GM23248 (cell line): ENCODE data around the gene OR5L2. TPM values are rescaled to one million over a fixed set of nuclear protein-coding genes. Genes with fewer than 3 reads are reported as not detected.

ENCODE experiments used
- DNase-seq: peaks from one replicate; pipeline ENCODE4 v3.0.0-alpha.2; 2015
- H2AFZ ChIP-seq: fragments of 200-600 bp; sonication (generic); 2 replicates; pipeline ENCODE4 v1.6.1; 2016; ENCODE audit warnings: antibody characterized with exemption
- H3F3A ChIP-seq: fragments of 200-600 bp; sonication (generic); 2 replicates; pipeline ENCODE4 v1.6.1; 2016; ENCODE audit warnings: mild to moderate bottlenecking, antibody characterized with exemption, mixed run types; ENCODE audit not compliant: insufficient read depth
- H3K27ac ChIP-seq: fragments of 200-600 bp; sonication (generic); 2 replicates; pipeline ENCODE4 v1.5.1; 2016; ENCODE audit warnings: mild to moderate bottlenecking
- H3K27me3 ChIP-seq: fragments of 200-600 bp; sonication (generic); replicated peaks from 2 replicates; pipeline ENCODE4 v1.6.1; 2016; ENCODE audit warnings: mild to moderate bottlenecking; ENCODE audit not compliant: insufficient read depth
- H3K36me3 ChIP-seq: fragments of 200-600 bp; sonication (generic); 2 replicates; pipeline ENCODE4 v1.6.1; 2016; ENCODE audit warnings: low read depth, mild to moderate bottlenecking
- H3K4me1 ChIP-seq: fragments of 200-600 bp; sonication (generic); 2 replicates; pipeline ENCODE4 v1.6.1; 2016; ENCODE audit warnings: mild to moderate bottlenecking; ENCODE audit not compliant: insufficient read depth
- H3K4me2 ChIP-seq: fragments of 200-600 bp; sonication (generic); one replicate; pipeline ENCODE4 v1.6.1; 2016; ENCODE audit warnings: mild to moderate bottlenecking; ENCODE audit not compliant: unreplicated experiment
- H3K4me3 ChIP-seq: fragments of 200-600 bp; sonication (generic); 2 replicates; pipeline ENCODE4 v1.5.1; 2016; ENCODE audit warnings: mild to moderate bottlenecking
- H3K79me2 ChIP-seq: fragments of 200-600 bp; sonication (generic); 2 replicates; pipeline ENCODE4 v1.6.1; 2016; ENCODE audit warnings: mild to moderate bottlenecking; ENCODE audit not compliant: insufficient read depth
- H3K9ac ChIP-seq: fragments of 200-600 bp; sonication (generic); 2 replicates; pipeline ENCODE4 v1.6.1; 2016; ENCODE audit warnings: mild to moderate bottlenecking
- H3K9me2 ChIP-seq: fragments of 200-600 bp; sonication (generic); 2 replicates; pipeline ENCODE4 v1.6.1; 2016; ENCODE audit warnings: mixed run types, mild to moderate bottlenecking, moderate library complexity; ENCODE audit not compliant: insufficient read depth
- H3K9me3 ChIP-seq: fragments of 200-600 bp; sonication (generic); one replicate; pipeline ENCODE4 v1.6.1; 2017; ENCODE audit warnings: low read depth
- H4K20me1 ChIP-seq: fragments of 200-600 bp; sonication (generic); 2 replicates; pipeline ENCODE4 v1.6.0; 2016; ENCODE audit not compliant: insufficient read depth
- EZH2 ChIP-seq: fragments of 200-600 bp; sonication (generic); IDR thresholded peaks from 2 replicates; pipeline ENCODE4 v1.6.1; 2018; ENCODE audit warnings: antibody characterized with exemption, mild to moderate bottlenecking; ENCODE audit not compliant: insufficient read depth, poor library complexity, severe bottlenecking
- EZH2phosphoT487 ChIP-seq: fragments of 200-600 bp; sonication (generic); IDR thresholded peaks from 2 replicates; pipeline ENCODE4 v1.6.1; 2018; ENCODE audit warnings: antibody characterized with exemption, moderate library complexity, mild to moderate bottlenecking, low read depth; ENCODE audit not compliant: insufficient read depth
- WGBS, 2 experiments: methylation state at CpG; one replicate each; pipeline ENCODE4 v1.1.6; 2015 to 2017; ENCODE audit warnings: low lambda C conversion rate in 2 of 2, low coverage in 1 of 2; ENCODE audit errors: missing lambda C conversion rate in 2 of 2; 5-methylcytosine and 5-hydroxymethylcytosine counted together
- in situ Hi-C: fragments of 300-500 bp; cut with MboI; formaldehyde crosslinking; loops from 2 replicates; pipeline ENCODE4 v1.15.0; 2020
- polyA plus RNA-seq: library from polyadenylated mRNA; unstranded; fragments of >200 nt; fragmentation: Nextera tagmentation; extraction: Ambion mirVana; gene quantifications from 2 replicates; pipeline ENCODE4 v1.2.1, GENCODE V29; 2016
- total RNA-seq: library from RNA; depleted of rRNA; stranded (reverse); fragments of >200 nt; shearing (Covaris generic); gene quantifications from 2 replicates; pipeline ENCODE4 v1.2.3, GENCODE V29; 2014

Gene OR5L2
- total and polyA plus RNA-seq, 2 experiments from 2014 or later: not detected

DNA sequence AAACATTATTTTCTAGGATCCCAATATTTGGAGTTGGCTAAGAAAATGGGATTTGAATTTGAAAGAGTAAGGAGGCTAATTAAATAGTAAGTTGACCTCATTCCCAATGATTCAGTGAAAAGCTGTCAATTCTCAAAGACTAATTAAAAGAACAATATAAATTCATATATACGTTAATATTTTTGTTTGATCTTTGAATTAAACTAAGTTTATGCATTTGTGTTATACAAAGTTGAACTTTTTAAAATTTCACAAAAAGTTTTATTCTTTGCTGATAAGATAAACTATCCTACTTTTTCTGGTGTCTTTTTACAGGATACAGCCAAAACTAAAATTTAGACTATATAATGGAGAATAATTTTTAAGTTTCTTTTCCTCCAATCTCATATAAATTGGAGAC lies 16.0 kb upstream of the OR5L2 start, which contains the start of gene OR5L1:
Gene OR5L1, plus strand, starts transcription at position 301 of the 400 bp plus-strand sequence. CDS start 100 bp downstream, outside the sequence.
- WGBS, 2 experiments: 33 to 44% methylated on average over 1 of the region's 1 CpG
- Histone ChIP-seq H4K20me1 (no peaks in the 10 kb centered on the region), H3K9me3 (no peaks in the 10 kb centered on the region), H2AFZ (no peak within 1 kb of the TSS), H3K36me3 (no peaks in the 10 kb centered on the region), H3K27ac (no peak within 1 kb of the TSS), H3K9me2 (no peaks in the 10 kb centered on the region), H3K9ac (no peak within 1 kb of the TSS), H3K4me2 (no peak within 1 kb of the TSS), H3K4me3 (no peak within 1 kb of the TSS), H3K27me3 (no peaks in the 10 kb centered on the region), H3K79me2 (no peaks in the 10 kb centered on the region), H3F3A (no peaks in the 10 kb centered on the region), H3K4me1 (no peaks in the 10 kb centered on the region)
- no peak for DNase-seq
- TF ChIP-seq EZH2 (no peak), EZH2phosphoT487 (no peak)
- in situ Hi-C loops: loop anchor here (25.0 kb wide), 1 partner anchor 1226 kb away; no protein-coding TSS in a partner anchor

- WGBS, 2 experiments: 30 to 31% methylated on average over 5 of the region's 5 CpGs
- Histone ChIP-seq H2AFZ (no peak within 1 kb of the TSS), H3K9me2 (no peaks in the 10 kb centered on the region), H3K27ac (no peak within 1 kb of the TSS), H3K79me2 (no peaks in the 10 kb centered on the region), H3K4me2 (no peak within 1 kb of the TSS), H3K27me3 (no peaks in the 10 kb centered on the region), H3F3A (no peaks in the 10 kb centered on the region), H3K4me1 (no peaks in the 10 kb centered on the region), H3K36me3 (no peaks in the 10 kb centered on the region), H4K20me1 (no peaks in the 10 kb centered on the region), H3K9ac (no peak within 1 kb of the TSS), H3K4me3 (no peak within 1 kb of the TSS), H3K9me3 (no peaks in the 10 kb centered on the region)
- in situ Hi-C loops: loop anchor here (25.0 kb wide), 1 partner anchor 1218 kb away; no protein-coding TSS in a partner anchor
- TF ChIP-seq EZH2 (no peak), EZH2phosphoT487 (no peak)
- no peak for DNase-seq
Observed at GRCh38 chr11:55819330-55819729, 7.7 kb upstream of the OR5L2 start, which contains the start of gene OR5D18. Gene OR5D18, plus strand, starts transcription at chr11:55819630. Its CDS starts 0 bp downstream, at chr11:55819630.

GRCh38 chr11:55838452-55838851 lies 11.4 kb downstream of the OR5L2 start, which contains the start of gene OR5D16:
Gene OR5D16, plus strand, starts transcription at chr11:55838752. Its CDS starts 0 bp downstream, at chr11:55838752.
- DNase-seq: no peak
- TF ChIP-seq EZH2: no peak
- TF ChIP-seq EZH2phosphoT487: no peak
- H3K36me3 ChIP-seq: no peaks in the 10 kb centered on the region
- no peaks in the 10 kb centered on the region for H3F3A ChIP-seq
- 0 to 1% methylated on average over 3 of the region's 3 CpGs for WGBS, 2 experiments
- H3K79me2 ChIP-seq: no peaks in the 10 kb centered on the region
- no peak within 1 kb of the TSS for H2AFZ ChIP-seq
- H3K4me1 ChIP-seq: no peaks in the 10 kb centered on the region
- no peak within 1 kb of the TSS for H3K4me3 ChIP-seq
- H3K27ac ChIP-seq: no peak within 1 kb of the TSS
- 0 out of 2 replicates have a peak, but pooled peaks cover 3% of the 10 kb centered on the region for H3K9me2 ChIP-seq
- H3K4me2 ChIP-seq: no peak within 1 kb of the TSS
- H3K9ac ChIP-seq: no peak within 1 kb of the TSS
- H4K20me1 ChIP-seq: no peaks in the 10 kb centered on the region
- no peaks in the 10 kb centered on the region for H3K9me3 ChIP-seq
- H3K27me3 ChIP-seq: no peaks in the 10 kb centered on the region
- in situ Hi-C loops: no loop called here

DNA sequence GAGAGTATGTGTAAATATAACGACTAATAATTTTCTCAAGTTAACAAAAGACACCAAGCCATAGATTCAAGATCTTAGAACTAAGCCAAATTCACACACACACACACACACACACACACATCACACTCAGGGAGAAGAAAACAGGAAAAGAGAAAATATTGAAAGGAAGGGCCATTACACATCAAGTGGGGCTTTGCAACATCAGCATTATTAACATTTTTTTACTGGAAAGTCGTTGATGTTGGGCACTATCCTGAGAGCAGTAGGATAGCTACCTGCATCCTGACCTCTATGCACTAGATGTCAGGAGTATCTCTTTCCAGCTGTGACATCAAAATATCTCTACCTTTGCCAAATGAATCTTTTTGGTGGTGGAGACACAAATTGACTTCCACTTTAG lies 20.4 kb downstream of the OR5L2 start:
- Histone ChIP-seq H3K27ac (no peak overlapping the region), H3K79me2 (no peaks in the 10 kb centered on the region), H4K20me1 (no peaks in the 10 kb centered on the region), H3K9ac (no peak overlapping the region), H3K27me3 (no peaks in the 10 kb centered on the region), H3K4me3 (no peak overlapping the region), H3K4me1 (no peaks in the 10 kb centered on the region), H2AFZ (no peak overlapping the region), H3F3A (no peaks in the 10 kb centered on the region), H3K9me3 (no peaks in the 10 kb centered on the region), H3K9me2 (no peaks in the 10 kb centered on the region), H3K4me2 (no peak overlapping the region), H3K36me3 (no peaks in the 10 kb centered on the region)
- in situ Hi-C loops: no loop called here
- no peak for DNase-seq
- no peak for TF ChIP-seq EZH2
- TF ChIP-seq EZH2phosphoT487: no peak
- 0% methylated on average over 2 of the region's 2 CpGs for WGBS, 2 experiments

GRCh38 chr11:55849037-55849436 lies 22.0 kb downstream of the OR5L2 start:
- Histone ChIP-seq H3K9me2 (no peaks in the 10 kb centered on the region), H3K4me1 (no peaks in the 10 kb centered on the region), H3K36me3 (no peaks in the 10 kb centered on the region), H2AFZ (no peak overlapping the region), H3K9me3 (no peaks in the 10 kb centered on the region), H3K4me3 (no peak overlapping the region), H3K27ac (no peak overlapping the region), H3F3A (no peaks in the 10 kb centered on the region), H3K27me3 (no peaks in the 10 kb centered on the region), H4K20me1 (no peaks in the 10 kb centered on the region), H3K9ac (no peak overlapping the region), H3K79me2 (no peaks in the 10 kb centered on the region), H3K4me2 (no peak overlapping the region)
- in situ Hi-C loops: no loop called here
- TF ChIP-seq EZH2phosphoT487 (no peak), EZH2 (no peak)
- DNase-seq: no peak
